PFSK-1 (cell line): Measurements from ENCODE around the gene PRDM16.

Experiments used
- FOXP2 ChIP-seq: optimal IDR thresholded peaks from 2 replicates; pipeline ENCODE3; 2011; ENCODE audit warnings: borderline replicate concordance, control low read depth, inconsistent platforms; ENCODE audit not compliant: insufficient read depth; ENCODE audit errors: extremely low read length, extremely low read depth
- POLR2AphosphoS5 ChIP-seq: IDR thresholded peaks from 2 replicates; pipeline ENCODE4 v1.6.1; 2012; ENCODE audit warnings: low read depth, mild to moderate bottlenecking, control low read depth, low read length, moderate library complexity
- REST ChIP-seq, 2 experiments: IDR thresholded peaks; 2 replicates each; pipeline versions ENCODE4 v1.6.1 to v1.8.0; 2011 to 2012; ENCODE audit warnings: low read depth in 2 of 2, low read length in 2 of 2, control low read depth in 1 of 2, inconsistent platforms in 1 of 2, mild to moderate bottlenecking in 1 of 2, moderate library complexity in 1 of 2; ENCODE audit not compliant: insufficient read depth in 1 of 2
- SIN3A ChIP-seq: IDR thresholded peaks from 2 replicates; pipeline ENCODE4 v1.6.1; 2012; ENCODE audit warnings: mild to moderate bottlenecking, low read length, moderate library complexity, borderline replicate concordance; ENCODE audit not compliant: insufficient read depth
- TAF1 ChIP-seq: IDR thresholded peaks from 2 replicates; pipeline ENCODE4 v1.6.1; 2012; ENCODE audit warnings: low read length, control low read depth, borderline replicate concordance; ENCODE audit not compliant: insufficient read depth

The PRDM16 gene

GRCh38 chr1:3129133-3129490 lies 60.1 kb downstream of the PRDM16 start:
- TF ChIP-seq REST (IDR thresholded peaks at IDR 0.05; ENCODE audit: insufficient read depth in 1 of 2, low read depth in 2 of 2, low read length in 2 of 2) (no peak), FOXP2 (no peak), TAF1 (no peak), POLR2AphosphoS5 (no peak), SIN3A (no peak)

DNA sequence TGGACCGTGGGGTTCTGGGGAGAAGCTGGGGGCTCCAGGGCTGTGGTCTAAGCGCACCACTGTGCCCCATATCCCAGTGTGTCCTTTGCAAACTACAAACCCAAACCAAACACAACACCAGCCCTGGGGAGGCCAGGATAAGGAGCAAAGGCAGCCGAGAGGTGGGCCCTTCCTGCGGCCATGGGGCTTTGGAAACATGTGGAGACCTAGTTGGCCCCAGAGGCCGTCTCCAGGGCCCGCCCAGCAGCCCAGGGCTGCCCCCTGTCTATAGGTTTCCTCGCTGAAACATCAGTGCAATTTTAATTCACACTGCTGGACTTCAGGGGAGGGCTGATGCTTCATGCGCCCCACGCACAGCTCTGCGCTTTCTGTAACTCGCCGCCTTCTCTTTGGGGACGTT lies 61.3 kb downstream of the PRDM16 start:
- TF ChIP-seq TAF1 (no peak), SIN3A (no peak), FOXP2 (no peak)

DNA sequence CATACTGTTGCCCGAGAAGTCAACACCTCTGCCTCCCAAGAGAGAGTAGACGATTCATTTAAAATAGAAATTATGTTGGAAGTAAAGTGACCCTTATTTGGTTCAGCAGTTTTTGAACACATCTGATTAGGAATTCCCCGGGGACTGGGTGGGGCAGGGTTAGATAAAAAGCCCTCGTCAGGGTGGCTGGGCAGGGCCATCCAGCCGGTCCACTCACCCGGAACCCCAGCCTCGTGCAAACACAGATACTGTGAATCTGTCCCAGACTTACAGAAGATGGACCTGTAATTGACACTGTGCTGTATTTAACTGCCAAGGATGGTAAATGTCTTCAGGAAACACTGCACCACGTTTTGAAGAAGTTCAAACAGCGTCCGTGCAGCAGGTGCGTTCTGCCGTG lies 63.7 kb downstream of the PRDM16 start:
- TF ChIP-seq REST (IDR thresholded peaks at IDR 0.05; ENCODE audit: insufficient read depth in 1 of 2, low read depth in 2 of 2, low read length in 2 of 2) (no peak), FOXP2 (no peak), TAF1 (no peak)

GRCh38 chr1:3133686-3134085 lies 64.7 kb downstream of the PRDM16 start:
- no peak for TF ChIP-seq FOXP2
- TF ChIP-seq TAF1: no peak
- no peak for TF ChIP-seq POLR2AphosphoS5
- TF ChIP-seq SIN3A: no peak
- no peak for TF ChIP-seq REST (IDR thresholded peaks at IDR 0.05; ENCODE audit: insufficient read depth in 1 of 2, low read depth in 2 of 2, low read length in 2 of 2)

DNA sequence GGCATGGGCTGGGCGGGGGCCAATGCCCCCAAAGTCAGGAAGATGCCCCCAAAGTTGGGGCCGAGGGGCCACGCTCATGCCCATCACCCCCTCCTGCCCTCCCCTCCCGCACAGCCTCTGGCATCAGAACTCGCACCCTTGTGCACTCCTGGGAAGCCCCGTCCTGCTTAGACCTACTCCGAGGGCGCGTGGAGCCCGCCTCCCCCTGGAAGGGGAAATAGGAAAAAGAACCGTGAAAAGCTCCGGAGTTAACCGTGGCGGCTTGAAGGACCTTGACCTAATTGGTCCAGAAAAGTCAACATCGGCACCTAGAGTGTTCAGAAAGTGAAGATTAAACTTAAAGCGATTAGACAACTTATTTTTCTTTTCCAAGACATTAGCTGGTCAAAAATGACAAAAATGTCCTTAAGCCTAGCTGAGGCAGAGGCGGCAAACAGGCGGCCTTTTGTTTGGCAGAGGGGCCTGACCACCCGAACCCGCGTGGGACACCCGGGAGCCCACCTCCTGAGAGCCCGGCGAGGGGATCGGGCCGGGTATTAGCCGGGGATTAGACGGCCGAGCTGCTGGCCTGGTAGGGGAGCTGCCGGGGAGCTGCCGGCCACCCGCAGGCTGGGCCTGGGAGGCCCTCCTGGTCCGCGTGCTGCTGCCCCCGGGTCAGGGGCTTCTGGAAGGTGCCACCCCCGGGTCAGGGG lies 65.5 kb downstream of the PRDM16 start:
- TF ChIP-seq SIN3A: no peak
- TF ChIP-seq TAF1: no peak
- no peak for TF ChIP-seq POLR2AphosphoS5

DNA sequence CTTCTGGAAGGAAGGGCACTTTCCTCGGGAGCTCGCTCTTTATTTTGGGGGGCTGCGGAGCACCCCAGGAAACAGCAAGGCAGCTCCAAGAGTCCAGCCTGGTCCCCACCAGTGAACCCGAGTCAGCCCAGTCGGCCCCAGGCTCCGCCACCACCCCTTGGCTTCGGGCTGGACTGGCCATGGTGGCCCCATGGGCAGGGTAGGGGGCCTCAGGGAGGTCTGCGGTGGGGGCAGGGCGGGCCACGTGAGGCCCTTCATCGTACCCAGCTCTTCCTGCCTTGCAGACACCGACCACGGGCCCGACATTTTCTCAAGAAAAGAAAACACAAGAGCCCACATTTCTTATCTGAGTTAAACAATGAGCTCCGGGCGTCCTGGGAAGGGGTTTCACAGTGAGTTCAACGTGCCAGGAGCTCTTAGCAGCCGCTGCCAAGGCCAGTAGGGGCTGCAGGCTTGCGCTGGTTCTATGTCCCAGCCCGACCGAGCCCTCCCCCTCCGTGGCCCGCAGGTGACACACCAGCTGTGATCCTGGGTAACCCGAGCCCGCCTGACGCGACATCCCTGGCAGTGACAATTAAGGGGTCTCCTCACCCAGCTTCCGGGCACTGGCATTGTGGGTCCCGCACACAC lies 66.2 kb downstream of the PRDM16 start:
- TF ChIP-seq REST (IDR thresholded peaks at IDR 0.05; ENCODE audit: insufficient read depth in 1 of 2, low read depth in 2 of 2, low read length in 2 of 2) (no peak), POLR2AphosphoS5 (no peak), FOXP2 (no peak), SIN3A (no peak), TAF1 (no peak)
